GM23338 (cell line): ENCODE measurements around the gene PAM16. TPM values are rescaled to one million over a fixed set of nuclear protein-coding genes. Genes with fewer than 3 reads are reported as not detected.
A peak's percentile ranks its signal among the peaks of the same experiment; 100 is the strongest.

Experiments
- ATAC-seq: fragments of 200-7000 bp; cut with Tn5 transposase; 3 replicates; pipeline ENCODE4 v1.9.1; 2020
- DNase-seq: peaks from one replicate; pipeline ENCODE4 v3.0.0-alpha.2; 2015; ENCODE audit warnings: low spot score
- H2AFZ ChIP-seq: fragments of 200-600 bp; sonication (generic); 2 replicates; pipeline ENCODE4 v1.8.0; 2016; ENCODE audit warnings: antibody characterized with exemption, mild to moderate bottlenecking, moderate library complexity
- H3F3A ChIP-seq: fragments of 200-600 bp; sonication (generic); replicated peaks from 2 replicates; pipeline ENCODE4 v1.8.0; 2017; ENCODE audit warnings: antibody characterized with exemption, mixed run types, low read depth
- H3K27ac ChIP-seq: fragments of 200-600 bp; sonication (generic); 2 replicates; pipeline ENCODE4 v1.6.1; 2016; ENCODE audit warnings: low read depth
- H3K27me3 ChIP-seq: fragments of 200-600 bp; sonication (generic); 2 replicates; pipeline ENCODE4 v1.8.0; 2016; ENCODE audit warnings: mild to moderate bottlenecking, mixed run types, moderate library complexity; ENCODE audit not compliant: insufficient read depth
- H3K36me3 ChIP-seq: fragments of 200-600 bp; sonication (generic); 2 replicates; pipeline ENCODE4 v1.8.0; 2016; ENCODE audit warnings: mild to moderate bottlenecking; ENCODE audit not compliant: insufficient read depth
- H3K4me1 ChIP-seq: fragments of 200-600 bp; sonication (generic); 2 replicates; pipeline ENCODE4 v1.8.0; 2016; ENCODE audit warnings: mild to moderate bottlenecking, moderate library complexity; ENCODE audit not compliant: insufficient read depth
- H3K4me2 ChIP-seq: fragments of 200-600 bp; sonication (generic); 2 replicates; pipeline ENCODE4 v1.7.1; 2017; ENCODE audit warnings: mixed run types
- H3K4me3 ChIP-seq: fragments of 200-600 bp; sonication (generic); 2 replicates; pipeline ENCODE4 v1.6.1; 2016; ENCODE audit warnings: mixed run types
- H3K79me2 ChIP-seq: fragments of 200-600 bp; sonication (generic); replicated peaks from 2 replicates; pipeline ENCODE4 v1.8.0; 2017; ENCODE audit warnings: mild to moderate bottlenecking; ENCODE audit not compliant: insufficient read depth
- H3K9me2 ChIP-seq: fragments of 200-600 bp; sonication (generic); 2 replicates; pipeline ENCODE4 v1.8.0; 2017; ENCODE audit not compliant: insufficient read depth
- H4K20me1 ChIP-seq: fragments of 200-600 bp; sonication (generic); replicated peaks from 2 replicates; pipeline ENCODE4 v1.8.0; 2017; ENCODE audit warnings: mild to moderate bottlenecking; ENCODE audit not compliant: insufficient read depth
- H3K27ac Mint-ChIP-seq: 2 replicates; pipeline ENCODE4 v1.8.0; 2020; ENCODE audit warnings: inconsistent platforms, mild to moderate bottlenecking, moderate library complexity, mixed read lengths
- H3K27me3 Mint-ChIP-seq: 3 replicates; pipeline ENCODE4 v1.8.0; 2022; ENCODE audit warnings: low read depth, mild to moderate bottlenecking, moderate library complexity, mixed read lengths, inconsistent platforms; ENCODE audit not compliant: insufficient read depth, poor library complexity
- H3K36me3 Mint-ChIP-seq: 3 replicates; pipeline ENCODE4 v1.8.0; 2021; ENCODE audit warnings: low read depth, mild to moderate bottlenecking, inconsistent platforms, moderate library complexity, mixed read lengths
- H3K4me1 Mint-ChIP-seq: 3 replicates; pipeline ENCODE4 v1.8.0; 2020; ENCODE audit warnings: mild to moderate bottlenecking, inconsistent platforms, mixed read lengths
- H3K4me3 Mint-ChIP-seq: 3 replicates; pipeline ENCODE4 v1.8.0; 2021; ENCODE audit warnings: moderate library complexity, mild to moderate bottlenecking, inconsistent platforms, mixed read lengths
- H3K9me3 Mint-ChIP-seq: 3 replicates; pipeline ENCODE4 v1.8.0; 2020; ENCODE audit warnings: moderate library complexity, mild to moderate bottlenecking, inconsistent platforms, mixed read lengths
- CREB1 ChIP-seq: fragments of 250-450 bp; sonication (Bioruptor Pico); IDR thresholded peaks from 2 replicates; pipeline ENCODE4 v1.5.0; 2020; ENCODE audit warnings: low read depth, mild to moderate bottlenecking, moderate library complexity
- EZH2 ChIP-seq: fragments of 200-600 bp; sonication (generic); IDR thresholded peaks from one replicate; pipeline ENCODE4 v1.8.0; 2017; ENCODE audit warnings: antibody characterized with exemption, mild to moderate bottlenecking, low read depth; ENCODE audit not compliant: unreplicated experiment
- EZH2phosphoT487 ChIP-seq: fragments of 200-600 bp; sonication (generic); IDR thresholded peaks from one replicate; pipeline ENCODE4 v1.8.1; 2018; ENCODE audit warnings: antibody characterized with exemption; ENCODE audit not compliant: unreplicated experiment
- JUNB ChIP-seq: IDR thresholded peaks from one replicate; pipeline ENCODE4 v1.6.1; 2016; ENCODE audit warnings: antibody characterized with exemption; ENCODE audit not compliant: unreplicated experiment
- NANOG ChIP-seq: IDR thresholded peaks from 2 replicates; pipeline ENCODE4 v1.6.1; 2016; ENCODE audit warnings: antibody characterized with exemption, borderline replicate concordance
- POLR2AphosphoS5 ChIP-seq: IDR thresholded peaks from 2 replicates; pipeline ENCODE4 v1.6.1; 2016; ENCODE audit warnings: antibody characterized with exemption, low read depth
- STAT1 ChIP-seq: IDR thresholded peaks from one replicate; pipeline ENCODE4 v1.6.1; 2016; ENCODE audit warnings: antibody characterized with exemption; ENCODE audit not compliant: unreplicated experiment
- ZNF114 ChIP-seq: fragments of 250-450 bp; sonication (Bioruptor Pico); IDR thresholded peaks from 2 replicates; pipeline ENCODE4 v1.5.0; 2020; ENCODE audit warnings: mild to moderate bottlenecking, moderate library complexity
- ZNF331 ChIP-seq: fragments of 250-450 bp; sonication (Bioruptor Pico); IDR thresholded peaks from 2 replicates; pipeline ENCODE4 v1.5.0; 2020; ENCODE audit warnings: low read depth, mild to moderate bottlenecking, moderate library complexity
- polyA plus RNA-seq: library from polyadenylated mRNA; unstranded; fragments of >200 nt; fragmentation: Nextera tagmentation; extraction: Ambion mirVana; gene quantifications from 2 replicates; pipeline ENCODE4 v1.2.1, GENCODE V29; 2016
- total RNA-seq: library from RNA; depleted of rRNA; stranded (reverse); fragments of >200 nt; shearing (Covaris generic); gene quantifications from 2 replicates; pipeline ENCODE4 v1.2.3, GENCODE V29; 2014
- TF ChIP-seq, protein P1 (sequence below): fragments of 250-450 bp; sonication (Bioruptor Pico); IDR thresholded peaks from 2 replicates; pipeline ENCODE4 v1.5.0; 2020; ENCODE audit warnings: mild to moderate bottlenecking, moderate library complexity
- TF ChIP-seq, protein P2 (sequence below): IDR thresholded peaks from one replicate; pipeline ENCODE4 v1.6.1; 2018; ENCODE audit warnings: antibody characterized with exemption; ENCODE audit not compliant: unreplicated experiment
- TF ChIP-seq, protein P3 (sequence below): IDR thresholded peaks from 2 replicates; pipeline ENCODE4 v1.6.1; 2016; ENCODE audit warnings: antibody characterized with exemption
- TF ChIP-seq, protein P4 (sequence below), 2 experiments: fragments of 200-600 bp in 1 of 2; sonication (generic) in 1 of 2; conservative IDR thresholded peaks; 2 replicates each; pipeline versions ENCODE4 v1.5.1 to v1.6.1; 2016 to 2017; ENCODE audit warnings: antibody characterized with exemption in 2 of 2, low read depth in 2 of 2, mild to moderate bottlenecking in 2 of 2, moderate library complexity in 1 of 2

Gene PAM16
- total and polyA plus RNA-seq, 2 experiments from 2014 or later: 84.1 to 283 TPM

DNA sequence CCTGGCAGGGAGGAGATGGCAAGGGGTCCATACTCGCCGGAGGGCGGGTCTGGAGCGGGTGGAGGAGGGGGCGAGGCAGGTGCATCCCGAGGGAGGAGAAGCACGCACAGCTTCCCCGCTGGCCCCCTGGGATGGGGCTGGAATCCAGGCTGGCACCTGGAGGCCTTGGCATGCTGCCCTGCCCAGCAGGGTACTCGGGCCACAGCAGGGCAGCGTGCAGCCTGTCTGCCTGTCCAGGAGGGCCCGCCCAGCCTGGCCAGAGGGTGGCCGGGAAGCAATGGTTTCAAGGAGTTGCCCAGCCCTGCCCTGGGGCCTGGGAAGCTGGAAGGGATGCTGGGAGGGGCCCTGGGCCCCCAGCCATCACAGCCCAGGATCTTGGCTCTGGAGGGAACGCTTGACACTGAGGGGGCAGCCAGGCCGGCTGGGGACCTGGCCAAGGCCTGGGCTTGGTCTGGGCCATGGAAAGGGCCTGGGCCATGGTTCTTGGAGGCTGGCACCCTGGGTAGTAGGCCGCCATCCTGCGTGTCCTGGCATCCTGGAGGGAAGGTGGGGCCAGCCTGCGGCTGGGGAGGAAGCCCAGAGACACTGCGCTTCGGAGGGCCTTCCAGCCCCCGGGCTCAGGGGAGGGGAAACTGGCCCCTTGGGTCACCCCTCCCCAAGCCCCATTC, 34.1 kb downstream of the PAM16 start:
- DNase-seq (no peak), ATAC-seq (peak; percentile 6)
- Histone ChIP-seq H3K79me2 (peaks cover 48% of the 10 kb centered on the region), H4K20me1 (peaks cover 16% of the 10 kb centered on the region; the same call in 1 of the 2 replicates), H3K4me2 (peak overlapping the region; percentile 96), H3K9me2 (no peaks in the 10 kb centered on the region), H3K4me3 (peak overlapping the region; percentile 84), H3K27ac (no peak overlapping the region), H3K36me3 (no peaks in the 10 kb centered on the region), H3K27me3 (peaks cover 19% of the 10 kb centered on the region), H3K4me1 (peaks cover 32% of the 10 kb centered on the region), H2AFZ (no peak overlapping the region), H3F3A (peaks cover 14% of the 10 kb centered on the region)
- TF ChIP-seq EZH2: no peak
- TF ChIP-seq CREB1 (CRISPR knock-in tag): no peak
- TF ChIP-seq NANOG: no peak
- TF ChIP-seq, protein P1, sequence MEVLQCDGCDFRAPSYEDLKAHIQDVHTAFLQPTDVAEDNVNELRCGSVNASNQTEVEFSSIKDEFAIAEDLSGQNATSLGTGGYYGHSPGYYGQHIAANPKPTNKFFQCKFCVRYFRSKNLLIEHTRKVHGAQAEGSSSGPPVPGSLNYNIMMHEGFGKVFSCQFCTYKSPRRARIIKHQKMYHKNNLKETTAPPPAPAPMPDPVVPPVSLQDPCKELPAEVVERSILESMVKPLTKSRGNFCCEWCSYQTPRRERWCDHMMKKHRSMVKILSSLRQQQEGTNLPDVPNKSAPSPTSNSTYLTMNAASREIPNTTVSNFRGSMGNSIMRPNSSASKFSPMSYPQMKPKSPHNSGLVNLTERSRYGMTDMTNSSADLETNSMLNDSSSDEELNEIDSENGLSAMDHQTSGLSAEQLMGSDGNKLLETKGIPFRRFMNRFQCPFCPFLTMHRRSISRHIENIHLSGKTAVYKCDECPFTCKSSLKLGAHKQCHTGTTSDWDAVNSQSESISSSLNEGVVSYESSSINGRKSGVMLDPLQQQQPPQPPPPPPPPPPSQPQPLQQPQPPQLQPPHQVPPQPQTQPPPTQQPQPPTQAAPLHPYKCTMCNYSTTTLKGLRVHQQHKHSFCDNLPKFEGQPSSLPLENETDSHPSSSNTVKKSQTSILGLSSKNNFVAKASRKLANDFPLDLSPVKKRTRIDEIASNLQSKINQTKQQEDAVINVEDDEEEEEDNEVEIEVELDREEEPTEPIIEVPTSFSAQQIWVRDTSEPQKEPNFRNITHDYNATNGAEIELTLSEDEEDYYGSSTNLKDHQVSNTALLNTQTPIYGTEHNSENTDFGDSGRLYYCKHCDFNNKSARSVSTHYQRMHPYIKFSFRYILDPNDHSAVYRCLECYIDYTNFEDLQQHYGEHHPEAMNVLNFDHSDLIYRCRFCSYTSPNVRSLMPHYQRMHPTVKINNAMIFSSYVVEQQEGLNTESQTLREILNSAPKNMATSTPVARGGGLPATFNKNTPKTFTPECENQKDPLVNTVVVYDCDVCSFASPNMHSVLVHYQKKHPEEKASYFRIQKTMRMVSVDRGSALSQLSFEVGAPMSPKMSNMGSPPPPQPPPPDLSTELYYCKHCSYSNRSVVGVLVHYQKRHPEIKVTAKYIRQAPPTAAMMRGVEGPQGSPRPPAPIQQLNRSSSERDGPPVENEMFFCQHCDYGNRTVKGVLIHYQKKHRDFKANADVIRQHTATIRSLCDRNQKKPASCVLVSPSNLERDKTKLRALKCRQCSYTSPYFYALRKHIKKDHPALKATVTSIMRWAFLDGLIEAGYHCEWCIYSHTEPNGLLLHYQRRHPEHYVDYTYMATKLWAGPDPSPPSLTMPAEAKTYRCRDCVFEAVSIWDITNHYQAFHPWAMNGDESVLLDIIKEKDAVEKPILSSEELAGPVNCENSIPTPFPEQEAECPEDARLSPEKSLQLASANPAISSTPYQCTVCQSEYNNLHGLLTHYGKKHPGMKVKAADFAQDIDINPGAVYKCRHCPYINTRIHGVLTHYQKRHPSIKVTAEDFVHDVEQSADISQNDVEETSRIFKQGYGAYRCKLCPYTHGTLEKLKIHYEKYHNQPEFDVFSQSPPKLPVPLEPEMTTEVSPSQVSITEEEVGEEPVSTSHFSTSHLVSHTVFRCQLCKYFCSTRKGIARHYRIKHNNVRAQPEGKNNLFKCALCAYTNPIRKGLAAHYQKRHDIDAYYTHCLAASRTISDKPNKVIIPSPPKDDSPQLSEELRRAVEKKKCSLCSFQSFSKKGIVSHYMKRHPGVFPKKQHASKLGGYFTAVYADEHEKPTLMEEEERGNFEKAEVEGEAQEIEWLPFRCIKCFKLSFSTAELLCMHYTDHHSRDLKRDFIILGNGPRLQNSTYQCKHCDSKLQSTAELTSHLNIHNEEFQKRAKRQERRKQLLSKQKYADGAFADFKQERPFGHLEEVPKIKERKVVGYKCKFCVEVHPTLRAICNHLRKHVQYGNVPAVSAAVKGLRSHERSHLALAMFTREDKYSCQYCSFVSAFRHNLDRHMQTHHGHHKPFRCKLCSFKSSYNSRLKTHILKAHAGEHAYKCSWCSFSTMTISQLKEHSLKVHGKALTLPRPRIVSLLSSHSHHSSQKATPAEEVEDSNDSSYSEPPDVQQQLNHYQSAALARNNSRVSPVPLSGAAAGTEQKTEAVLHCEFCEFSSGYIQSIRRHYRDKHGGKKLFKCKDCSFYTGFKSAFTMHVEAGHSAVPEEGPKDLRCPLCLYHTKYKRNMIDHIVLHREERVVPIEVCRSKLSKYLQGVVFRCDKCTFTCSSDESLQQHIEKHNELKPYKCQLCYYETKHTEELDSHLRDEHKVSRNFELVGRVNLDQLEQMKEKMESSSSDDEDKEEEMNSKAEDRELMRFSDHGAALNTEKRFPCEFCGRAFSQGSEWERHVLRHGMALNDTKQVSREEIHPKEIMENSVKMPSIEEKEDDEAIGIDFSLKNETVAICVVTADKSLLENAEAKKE (CRISPR knock-in tag): no peak
- TF ChIP-seq ZNF331 (CRISPR knock-in tag): no peak
- no peak for TF ChIP-seq JUNB
- TF ChIP-seq POLR2AphosphoS5: no peak
- TF ChIP-seq, protein P2, sequence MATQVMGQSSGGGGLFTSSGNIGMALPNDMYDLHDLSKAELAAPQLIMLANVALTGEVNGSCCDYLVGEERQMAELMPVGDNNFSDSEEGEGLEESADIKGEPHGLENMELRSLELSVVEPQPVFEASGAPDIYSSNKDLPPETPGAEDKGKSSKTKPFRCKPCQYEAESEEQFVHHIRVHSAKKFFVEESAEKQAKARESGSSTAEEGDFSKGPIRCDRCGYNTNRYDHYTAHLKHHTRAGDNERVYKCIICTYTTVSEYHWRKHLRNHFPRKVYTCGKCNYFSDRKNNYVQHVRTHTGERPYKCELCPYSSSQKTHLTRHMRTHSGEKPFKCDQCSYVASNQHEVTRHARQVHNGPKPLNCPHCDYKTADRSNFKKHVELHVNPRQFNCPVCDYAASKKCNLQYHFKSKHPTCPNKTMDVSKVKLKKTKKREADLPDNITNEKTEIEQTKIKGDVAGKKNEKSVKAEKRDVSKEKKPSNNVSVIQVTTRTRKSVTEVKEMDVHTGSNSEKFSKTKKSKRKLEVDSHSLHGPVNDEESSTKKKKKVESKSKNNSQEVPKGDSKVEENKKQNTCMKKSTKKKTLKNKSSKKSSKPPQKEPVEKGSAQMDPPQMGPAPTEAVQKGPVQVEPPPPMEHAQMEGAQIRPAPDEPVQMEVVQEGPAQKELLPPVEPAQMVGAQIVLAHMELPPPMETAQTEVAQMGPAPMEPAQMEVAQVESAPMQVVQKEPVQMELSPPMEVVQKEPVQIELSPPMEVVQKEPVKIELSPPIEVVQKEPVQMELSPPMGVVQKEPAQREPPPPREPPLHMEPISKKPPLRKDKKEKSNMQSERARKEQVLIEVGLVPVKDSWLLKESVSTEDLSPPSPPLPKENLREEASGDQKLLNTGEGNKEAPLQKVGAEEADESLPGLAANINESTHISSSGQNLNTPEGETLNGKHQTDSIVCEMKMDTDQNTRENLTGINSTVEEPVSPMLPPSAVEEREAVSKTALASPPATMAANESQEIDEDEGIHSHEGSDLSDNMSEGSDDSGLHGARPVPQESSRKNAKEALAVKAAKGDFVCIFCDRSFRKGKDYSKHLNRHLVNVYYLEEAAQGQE: no peak
- TF ChIP-seq, protein P3, sequence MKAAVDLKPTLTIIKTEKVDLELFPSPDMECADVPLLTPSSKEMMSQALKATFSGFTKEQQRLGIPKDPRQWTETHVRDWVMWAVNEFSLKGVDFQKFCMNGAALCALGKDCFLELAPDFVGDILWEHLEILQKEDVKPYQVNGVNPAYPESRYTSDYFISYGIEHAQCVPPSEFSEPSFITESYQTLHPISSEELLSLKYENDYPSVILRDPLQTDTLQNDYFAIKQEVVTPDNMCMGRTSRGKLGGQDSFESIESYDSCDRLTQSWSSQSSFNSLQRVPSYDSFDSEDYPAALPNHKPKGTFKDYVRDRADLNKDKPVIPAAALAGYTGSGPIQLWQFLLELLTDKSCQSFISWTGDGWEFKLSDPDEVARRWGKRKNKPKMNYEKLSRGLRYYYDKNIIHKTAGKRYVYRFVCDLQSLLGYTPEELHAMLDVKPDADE: no peak
- TF ChIP-seq ZNF114: no peak
- no peak for TF ChIP-seq EZH2phosphoT487
- TF ChIP-seq, protein P4, sequence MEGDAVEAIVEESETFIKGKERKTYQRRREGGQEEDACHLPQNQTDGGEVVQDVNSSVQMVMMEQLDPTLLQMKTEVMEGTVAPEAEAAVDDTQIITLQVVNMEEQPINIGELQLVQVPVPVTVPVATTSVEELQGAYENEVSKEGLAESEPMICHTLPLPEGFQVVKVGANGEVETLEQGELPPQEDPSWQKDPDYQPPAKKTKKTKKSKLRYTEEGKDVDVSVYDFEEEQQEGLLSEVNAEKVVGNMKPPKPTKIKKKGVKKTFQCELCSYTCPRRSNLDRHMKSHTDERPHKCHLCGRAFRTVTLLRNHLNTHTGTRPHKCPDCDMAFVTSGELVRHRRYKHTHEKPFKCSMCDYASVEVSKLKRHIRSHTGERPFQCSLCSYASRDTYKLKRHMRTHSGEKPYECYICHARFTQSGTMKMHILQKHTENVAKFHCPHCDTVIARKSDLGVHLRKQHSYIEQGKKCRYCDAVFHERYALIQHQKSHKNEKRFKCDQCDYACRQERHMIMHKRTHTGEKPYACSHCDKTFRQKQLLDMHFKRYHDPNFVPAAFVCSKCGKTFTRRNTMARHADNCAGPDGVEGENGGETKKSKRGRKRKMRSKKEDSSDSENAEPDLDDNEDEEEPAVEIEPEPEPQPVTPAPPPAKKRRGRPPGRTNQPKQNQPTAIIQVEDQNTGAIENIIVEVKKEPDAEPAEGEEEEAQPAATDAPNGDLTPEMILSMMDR (conservative IDR thresholded peaks at IDR 0.05; ENCODE audit: low read depth in 2 of 2): no peak
- TF ChIP-seq STAT1: no peak
- Mint-ChIP-seq H3K4me1 (peaks cover 16% of the 10 kb centered on the region), H3K4me3 (peak overlapping the region; percentile 71), H3K27me3 (peaks cover 22% of the 10 kb centered on the region), H3K36me3 (no peaks in the 10 kb centered on the region; the same call in 2 of the 3 replicates), H3K27ac (no peak overlapping the region), H3K9me3 (peaks cover 3% of the 10 kb centered on the region; the same call in 1 of the 3 replicates)
